ENCODE measurements around the gene SLC27A5. TPM values are rescaled to one million over a fixed set of nuclear protein-coding genes. Genes with fewer than 3 reads are reported as not detected.

Gene SLC27A5
- total RNA-seq, 1 donor from 2014 or later = 10.2 TPM

GRCh38 chr19:58538257-58539168 is 26.7 kb upstream of the SLC27A5 start:
- POLR2A ChIA-PET = interaction anchor here (1.8 kb wide), 1 partner anchor 18 kb away, joined by 13 read pairs; the partner anchor contains the start of gene ZBTB45
- CTCF ChIA-PET = no interaction called here
- no peak overlapping the region for H3K27ac Mint-ChIP-seq
- ATAC-seq (ENCODE audit: low read depth) (peak; percentile 62), DNase-seq (no peak)
- no peaks in the 10 kb centered on the region for H3K9me3 Mint-ChIP-seq
- peaks cover 15% of the 10 kb centered on the region for H3K27me3 Mint-ChIP-seq
- no peak for TF ChIP-seq CTCF (IDR thresholded peaks at IDR 0.05)
- peaks cover 8% of the 10 kb centered on the region for H3K4me1 Mint-ChIP-seq
- H3K4me3 Mint-ChIP-seq = peak overlapping the region; percentile 57
- no peaks in the 10 kb centered on the region for H3K36me3 Mint-ChIP-seq (ENCODE audit: low read depth)
- intact Hi-C loops (cut with micrococcal nuclease) = no loop called here

- Mint-ChIP-seq H3K27me3 (peaks cover 9% of the 10 kb centered on the region), H3K9me3 (no peaks in the 10 kb centered on the region), H3K36me3 (ENCODE audit: low read depth) (no peaks in the 10 kb centered on the region), H3K27ac (no peak overlapping the region), H3K4me3 (no peak overlapping the region), H3K4me1 (peaks cover 11% of the 10 kb centered on the region)
- no peak for TF ChIP-seq CTCF (IDR thresholded peaks at IDR 0.05)
- POLR2A ChIA-PET = interaction anchor here (1.8 kb wide), 1 partner anchor 17 kb away, joined by 13 read pairs; the partner anchor contains the start of gene ZBTB45
- CTCF ChIA-PET = no interaction called here
- ATAC-seq (ENCODE audit: low read depth) (no peak), DNase-seq (no peak)
- intact Hi-C loops (cut with micrococcal nuclease) = no loop called here
Observed at GRCh38 chr19:58536852-58537798, 25.3 kb upstream of the SLC27A5 start.

GRCh38 chr19:58535857-58536256 is 24.1 kb upstream of the SLC27A5 start:
- intact Hi-C loops (cut with micrococcal nuclease) = no loop called here
- CTCF ChIA-PET = no interaction called here
- POLR2A ChIA-PET = interaction anchor here (2.3 kb wide), 1 partner anchor 8 kb away, joined by 12 read pairs; the partner anchor contains the start of gene TRIM28

GRCh38 chr19:58531034-58531840 is 19.4 kb upstream of the SLC27A5 start:
- peaks cover 25% of the 10 kb centered on the region for H3K4me1 Mint-ChIP-seq
- no peak overlapping the region for H3K4me3 Mint-ChIP-seq
- CTCF ChIA-PET = interaction anchor here (1.1 kb wide), 1 partner anchor 11 kb away, joined by 5 read pairs; the partner anchor contains the start of gene ZBTB45
- no peak for DNase-seq
- no peak overlapping the region for H3K27ac Mint-ChIP-seq
- H3K27me3 Mint-ChIP-seq = no peaks in the 10 kb centered on the region
- H3K36me3 Mint-ChIP-seq (ENCODE audit: low read depth) = no peaks in the 10 kb centered on the region
- peak; percentile 31 for ATAC-seq (ENCODE audit: low read depth)
- no peaks in the 10 kb centered on the region for H3K9me3 Mint-ChIP-seq
- POLR2A ChIA-PET = interaction anchor here (1.7 to 2.7 kb wide), 2 partner anchors 11 to 13 kb away, joined by 3 to 13 read pairs; partner anchors contain the start of genes TRIM28 and ZBTB45
- intact Hi-C loops (cut with micrococcal nuclease) = no loop called here
- no peak for TF ChIP-seq CTCF (IDR thresholded peaks at IDR 0.05)

More at GRCh38 chr19:58535857-58536256, 24.1 kb upstream of the SLC27A5 start:
- no peak for ATAC-seq (ENCODE audit: low read depth)
- H3K36me3 Mint-ChIP-seq (ENCODE audit: low read depth) = no peaks in the 10 kb centered on the region
- H3K9me3 Mint-ChIP-seq = no peaks in the 10 kb centered on the region
- H3K27ac Mint-ChIP-seq = no peak overlapping the region
- H3K4me1 Mint-ChIP-seq = peaks cover 22% of the 10 kb centered on the region
- H3K27me3 Mint-ChIP-seq = peaks cover 9% of the 10 kb centered on the region
- TF ChIP-seq CTCF (IDR thresholded peaks at IDR 0.05) = no peak
- no peak for DNase-seq
- no peak overlapping the region for H3K4me3 Mint-ChIP-seq
